IPS-20b (cell line): ENCODE results near the gene PACSIN2.
A peak's percentile ranks its signal among the peaks of the same experiment; 100 is the strongest.
"Not testable (repeated sequence)": the region's sequence is repeated elsewhere in the genome, so short reads cannot be mapped to it uniquely, and the experiment has no call there.

Experiments used
- H3K27ac ChIP-seq: one replicate; pipeline ENCODE4 v1.5.1; 2013; ENCODE audit warnings: low read length
- H3K27me3 ChIP-seq: 2 replicates; pipeline ENCODE4 v1.6.1; 2013; ENCODE audit warnings: mild to moderate bottlenecking, low read length, inconsistent platforms; ENCODE audit not compliant: insufficient read depth
- H3K36me3 ChIP-seq: 2 replicates; pipeline ENCODE4 v1.6.1; 2013; ENCODE audit warnings: low read depth, mild to moderate bottlenecking, inconsistent platforms, low read length, moderate library complexity; ENCODE audit not compliant: insufficient read depth
- H3K4me1 ChIP-seq: 2 replicates; pipeline ENCODE4 v1.6.1; 2013; ENCODE audit warnings: mild to moderate bottlenecking, control low read depth, inconsistent platforms, low read length, moderate library complexity; ENCODE audit not compliant: insufficient read depth
- H3K4me3 ChIP-seq: 2 replicates; pipeline ENCODE4 v1.5.1; 2013; ENCODE audit warnings: mild to moderate bottlenecking, low read length, inconsistent platforms
- H3K9ac ChIP-seq: 2 replicates; pipeline ENCODE4 v1.6.1; 2013; ENCODE audit warnings: low read depth, mild to moderate bottlenecking, inconsistent platforms, low read length, moderate library complexity
- H3K9me3 ChIP-seq: 2 replicates; pipeline ENCODE4 v1.6.1; 2013; ENCODE audit warnings: mild to moderate bottlenecking, low read depth, low read length, inconsistent platforms; ENCODE audit not compliant: insufficient read depth

The PACSIN2 gene

DNA sequence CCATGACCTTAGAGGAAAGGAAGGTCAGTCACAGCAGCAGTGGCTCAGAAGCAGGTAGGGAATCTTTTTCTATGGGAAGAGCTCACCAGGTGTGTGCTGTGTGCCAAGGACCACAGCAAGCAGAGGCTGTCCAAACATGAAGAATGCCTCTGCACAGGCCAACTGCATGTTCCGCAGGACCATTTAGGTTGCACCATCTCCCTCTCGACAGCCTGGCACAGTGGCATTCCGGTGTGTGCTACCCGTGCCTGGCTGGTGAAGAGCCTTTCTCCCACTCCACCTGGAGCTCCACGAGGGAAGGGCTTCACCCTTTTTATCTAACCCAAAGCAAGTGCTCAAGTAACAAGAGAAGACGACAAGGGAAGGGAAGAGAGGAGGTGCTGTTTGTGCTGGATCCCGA lies 76.5 kb downstream of the PACSIN2 start:
- H3K4me3 ChIP-seq: no peak overlapping the region
- H3K27ac ChIP-seq: no peak overlapping the region
- no peaks in the 10 kb centered on the region for H3K36me3 ChIP-seq
- peaks cover 14% of the 10 kb centered on the region for H3K4me1 ChIP-seq
- no peak overlapping the region for H3K9ac ChIP-seq
- H3K9me3 ChIP-seq: no peaks in the 10 kb centered on the region
- H3K27me3 ChIP-seq: no peaks in the 10 kb centered on the region

DNA sequence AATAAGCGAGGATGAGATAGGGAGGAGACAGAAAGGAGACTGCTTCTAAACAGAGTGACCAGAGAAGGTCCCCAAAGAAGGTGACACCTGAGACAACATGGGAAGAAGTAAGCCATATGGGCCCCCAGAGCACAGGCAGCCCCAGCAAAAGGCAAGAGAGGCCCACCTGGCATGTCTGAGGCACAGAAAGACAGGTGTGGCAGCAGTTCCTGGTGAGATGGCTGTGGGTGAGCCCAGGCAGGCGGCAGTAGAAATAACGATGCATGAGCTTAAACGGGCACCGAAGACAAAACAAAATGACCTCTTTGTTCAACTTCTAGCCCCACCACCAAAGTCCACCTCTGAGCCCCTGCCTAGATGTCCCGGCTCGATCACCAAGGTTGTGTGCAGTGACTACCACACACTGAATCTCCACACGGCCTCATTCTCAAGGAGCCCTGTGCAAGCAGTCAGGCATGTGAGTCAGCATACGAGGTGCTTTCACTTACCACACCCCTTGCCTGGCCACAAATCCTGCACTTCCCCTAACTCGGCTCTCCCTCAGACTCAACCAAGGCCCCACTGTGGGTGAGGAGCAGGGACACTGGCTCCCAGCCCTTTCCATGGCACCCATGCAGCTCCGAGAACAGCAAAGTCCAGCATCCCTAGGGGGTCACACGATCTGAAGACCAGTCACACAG lies 77.6 kb downstream of the PACSIN2 start:
- Histone ChIP-seq H3K36me3 (no peaks in the 10 kb centered on the region), H3K27ac (no peak overlapping the region), H3K9ac (0 out of 2 replicates have a peak overlapping the region, but pooled peaks have one; percentile 33), H3K4me3 (no peak overlapping the region), H3K4me1 (peaks cover 14% of the 10 kb centered on the region), H3K27me3 (no peaks in the 10 kb centered on the region), H3K9me3 (no peaks in the 10 kb centered on the region)

- H3K36me3 ChIP-seq, H3K27me3 ChIP-seq, H3K9me3 ChIP-seq, H3K27ac ChIP-seq, H3K4me3 ChIP-seq, H3K9ac ChIP-seq: not testable (repeated sequence)
- peaks cover 14% of the 10 kb centered on the region for H3K4me1 ChIP-seq
Observed at GRCh38 chr22:42936680-42937079, 78.3 kb downstream of the PACSIN2 start.

- 0 out of 2 replicates have a peak, but pooled peaks cover 7% of the 10 kb centered on the region for H3K4me1 ChIP-seq
- no peak overlapping the region for H3K27ac ChIP-seq
- no peak overlapping the region for H3K4me3 ChIP-seq
- no peaks in the 10 kb centered on the region for H3K36me3 ChIP-seq
- no peak overlapping the region for H3K9ac ChIP-seq
- H3K27me3 ChIP-seq: no peaks in the 10 kb centered on the region
- no peaks in the 10 kb centered on the region for H3K9me3 ChIP-seq
Observed at GRCh38 chr22:42934338-42934737, 80.6 kb downstream of the PACSIN2 start.

GRCh38 chr22:42933485-42934091 lies 81.4 kb downstream of the PACSIN2 start:
- H3K9me3 ChIP-seq: no peaks in the 10 kb centered on the region
- no peak overlapping the region for H3K9ac ChIP-seq
- H3K27me3 ChIP-seq: no peaks in the 10 kb centered on the region
- 0 out of 2 replicates have a peak, but pooled peaks cover 2% of the 10 kb centered on the region for H3K4me1 ChIP-seq
- H3K36me3 ChIP-seq: no peaks in the 10 kb centered on the region
- H3K4me3 ChIP-seq: no peak overlapping the region
- no peak overlapping the region for H3K27ac ChIP-seq

DNA sequence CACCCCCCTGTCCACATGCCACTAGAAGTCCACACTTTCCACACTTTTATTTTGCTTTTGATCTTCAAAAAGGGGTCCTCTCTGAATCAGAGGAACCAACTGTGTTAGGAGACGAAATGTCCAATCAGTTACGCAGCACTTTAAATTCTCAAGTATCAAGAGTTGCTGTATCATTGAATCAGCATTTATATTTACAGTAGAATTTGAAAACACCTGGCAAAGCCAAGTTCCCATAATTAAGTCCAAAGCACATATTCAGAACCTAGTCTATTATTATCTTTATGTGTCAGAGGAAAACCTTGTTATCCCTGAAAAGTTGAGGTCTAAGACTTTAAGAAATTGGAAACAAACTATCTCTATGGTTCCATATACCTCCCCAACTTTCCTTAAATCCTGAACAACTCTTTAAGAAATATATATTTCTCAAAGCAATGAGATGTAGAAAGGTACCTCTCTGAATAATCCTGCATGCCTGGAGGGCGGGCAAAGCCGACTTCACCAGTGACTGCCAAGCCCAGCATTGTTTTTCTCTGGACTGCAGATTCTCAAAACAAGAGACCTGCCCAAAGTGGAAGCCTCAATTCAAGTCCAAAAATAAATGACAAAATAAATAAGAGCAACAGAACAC lies 82.0 kb downstream of the PACSIN2 start:
- Histone ChIP-seq H3K9ac (no peak overlapping the region), H3K36me3 (no peaks in the 10 kb centered on the region), H3K4me3 (no peak overlapping the region), H3K9me3 (no peaks in the 10 kb centered on the region), H3K4me1 (0 out of 2 replicates have a peak, but pooled peaks cover 2% of the 10 kb centered on the region), H3K27ac (no peak overlapping the region), H3K27me3 (no peaks in the 10 kb centered on the region)

DNA sequence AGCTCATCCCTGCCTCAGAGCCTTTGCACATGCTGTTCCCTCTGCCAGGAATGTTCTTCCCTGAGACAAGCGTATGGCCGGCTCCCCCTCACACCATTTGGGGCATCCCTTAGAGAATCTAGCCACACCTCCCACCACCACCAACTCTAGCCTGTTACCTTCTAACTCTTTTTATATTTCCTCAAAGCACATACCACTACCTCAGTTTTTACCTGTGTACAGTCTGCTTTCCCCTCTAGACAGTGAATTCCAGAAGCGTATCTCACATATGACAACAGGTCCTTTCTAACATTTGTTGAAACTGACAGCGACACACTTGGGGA lies 82.8 kb downstream of the PACSIN2 start:
- H3K36me3 ChIP-seq: no peaks in the 10 kb centered on the region
- no peak overlapping the region for H3K9ac ChIP-seq
- no peak overlapping the region for H3K27ac ChIP-seq
- H3K4me3 ChIP-seq: no peak overlapping the region
- no peaks in the 10 kb centered on the region for H3K4me1 ChIP-seq
- H3K9me3 ChIP-seq: no peaks in the 10 kb centered on the region
- no peaks in the 10 kb centered on the region for H3K27me3 ChIP-seq

- Histone ChIP-seq H3K4me1 (no peaks in the 10 kb centered on the region), H3K9ac (no peak overlapping the region), H3K27me3 (no peaks in the 10 kb centered on the region), H3K27ac (no peak overlapping the region), H3K36me3 (no peaks in the 10 kb centered on the region), H3K4me3 (no peak overlapping the region), H3K9me3 (no peaks in the 10 kb centered on the region)
Observed at GRCh38 chr22:42931421-42932196, 83.3 kb downstream of the PACSIN2 start.

- H3K4me1 ChIP-seq: no peaks in the 10 kb centered on the region
- H3K9me3 ChIP-seq: no peaks in the 10 kb centered on the region
- no peak overlapping the region for H3K4me3 ChIP-seq
- no peak overlapping the region for H3K9ac ChIP-seq
- no peaks in the 10 kb centered on the region for H3K27me3 ChIP-seq
- no peaks in the 10 kb centered on the region for H3K36me3 ChIP-seq
- H3K27ac ChIP-seq: no peak overlapping the region
Observed at GRCh38 chr22:42930810-42931420, 84.0 kb downstream of the PACSIN2 start.

DNA sequence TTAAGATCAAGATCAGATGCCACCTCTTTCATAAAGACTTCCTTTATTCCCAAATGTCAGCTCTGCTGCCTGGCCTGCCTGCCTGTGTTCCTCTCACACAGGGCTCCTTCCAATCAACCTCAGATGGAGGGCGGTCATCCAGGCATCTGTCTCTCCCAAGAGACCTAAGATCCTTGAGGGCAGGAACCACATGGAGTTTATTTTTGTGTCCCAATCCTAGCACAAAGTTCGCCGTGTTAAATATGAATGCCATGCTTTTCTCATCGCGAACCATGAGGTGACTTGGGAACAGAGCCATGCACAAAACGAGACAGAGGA lies 85.2 kb downstream of the PACSIN2 start:
- Histone ChIP-seq H3K9me3 (no peaks in the 10 kb centered on the region), H3K9ac (no peak overlapping the region), H3K27ac (no peak overlapping the region), H3K4me1 (no peaks in the 10 kb centered on the region), H3K4me3 (no peak overlapping the region), H3K27me3 (no peaks in the 10 kb centered on the region), H3K36me3 (no peaks in the 10 kb centered on the region)

GRCh38 chr22:42928969-42929837 lies 85.7 kb downstream of the PACSIN2 start:
- Histone ChIP-seq H3K4me3 (no peak overlapping the region), H3K9me3 (no peaks in the 10 kb centered on the region), H3K4me1 (no peaks in the 10 kb centered on the region), H3K27me3 (no peaks in the 10 kb centered on the region), H3K36me3 (no peaks in the 10 kb centered on the region), H3K9ac (no peak overlapping the region), H3K27ac (no peak overlapping the region)
